ENCODE data around the gene TYSND1.
"Not testable (repeated sequence)": the region's sequence is repeated elsewhere in the genome, so short reads cannot be mapped to it uniquely, and the experiment has no call there.

Gene TYSND1

GRCh38 chr10:70101068-70101562 is 45.4 kb downstream of the TYSND1 start:
- not testable (repeated sequence) for DNase-seq

GRCh38 chr10:70098271-70098670 is 48.2 kb downstream of the TYSND1 start:
- DNase-seq = no peak

GRCh38 chr10:70097459-70097858 is 49.0 kb downstream of the TYSND1 start:
- DNase-seq = no peak

GRCh38 chr10:70096705-70097420 is 49.6 kb downstream of the TYSND1 start:
- no peak for DNase-seq

GRCh38 chr10:70096016-70096704 is 50.3 kb downstream of the TYSND1 start:
- DNase-seq = no peak

GRCh38 chr10:70094250-70094649 is 52.2 kb downstream of the TYSND1 start:
- DNase-seq = no peak

- DNase-seq = no peak
These were observed 53.1 kb downstream of the TYSND1 start for GRCh38 chr10:70093335-70093944.

- no peak for DNase-seq
These were observed 54.1 kb downstream of the TYSND1 start for GRCh38 chr10:70092389-70092718.

GRCh38 chr10:70090951-70091350 is 55.5 kb downstream of the TYSND1 start:
- no peak for DNase-seq

GRCh38 chr10:70090013-70090412 is 56.5 kb downstream of the TYSND1 start:
- no peak for DNase-seq

- DNase-seq = no peak
These were observed 58.2 kb downstream of the TYSND1 start for GRCh38 chr10:70088308-70088698.
